Ascending aorta (tissue), 2 donors: ENCODE data around the gene LAMA4. TPM values are rescaled to one million over a fixed set of nuclear protein-coding genes. Genes with fewer than 3 reads are reported as not detected.

Experiments
- DNase-seq, 2 donors: peaks; one replicate each; pipeline ENCODE4 v3.0.0-alpha.2; 2019; ENCODE audit warnings: low spot score in 2 of 2
- H3K27ac ChIP-seq, 2 donors: fragments of 200-600 bp; sonication (generic); one replicate each; pipeline ENCODE4 v1.5.1; 2016 to 2017; ENCODE audit warnings: mild to moderate bottlenecking in 1 of 2
- H3K27me3 ChIP-seq: fragments of 200-600 bp; sonication (generic); one replicate; pipeline ENCODE4 v1.5.1; 2017
- H3K36me3 ChIP-seq, 2 donors: fragments of 200-600 bp; sonication (generic); one replicate each; pipeline ENCODE4 v1.5.1; 2016
- H3K4me1 ChIP-seq, 2 donors: fragments of 200-600 bp; sonication (generic); one replicate each; pipeline ENCODE4 v1.5.1; 2016 to 2017; ENCODE audit warnings: mild to moderate bottlenecking in 1 of 2
- H3K4me3 ChIP-seq, 2 donors: fragments of 200-600 bp; sonication (generic); one replicate each; pipeline ENCODE4 v1.5.1; 2016 to 2017; ENCODE audit warnings: mild to moderate bottlenecking in 1 of 2
- H3K9me3 ChIP-seq, 2 donors: fragments of 200-600 bp; sonication (generic); one replicate each; pipeline ENCODE4 v1.5.1; 2016
- CTCF ChIP-seq, 3 experiments: fragments of 200-600 bp in 2 of 3; fragments of 450-650 bp in 1 of 3; sonication (generic) in 2 of 3; IDR thresholded peaks; one replicate each; pipeline ENCODE4 v1.5.1; 2016 to 2019; ENCODE audit warnings: antibody characterized with exemption in 3 of 3, mild to moderate bottlenecking in 1 of 3, moderate library complexity in 1 of 3
- intact Hi-C: fragments of 100-400 bp; cut with DNase I; formaldehyde crosslinking; loops from one replicate; pipeline ENCODE4 v1.15.1; 2023
- total RNA-seq: library from RNA; depleted of rRNA; stranded (reverse); fragments of >200 nt; gene quantifications from one replicate; pipeline ENCODE4 v1.1.0, GENCODE V29; 2016

LAMA4 gene
- total RNA-seq, 1 donor from 2014 or later: 49.0 TPM

- DNase-seq: no peak
- Histone ChIP-seq H3K4me1 (no peaks in the 10 kb centered on the region), H3K27ac (no peak overlapping the region), H3K36me3 (no peaks in the 10 kb centered on the region), H3K27me3 (no peaks in the 10 kb centered on the region), H3K9me3 (no peaks in the 10 kb centered on the region), H3K4me3 (no peak overlapping the region)
- intact Hi-C loops: no loop called here
- TF ChIP-seq CTCF (IDR thresholded peaks at IDR 0.05): no peak
Measured at GRCh38 chr6:112270756-112271155, 16.4 kb upstream of the LAMA4 start.

- TF ChIP-seq CTCF (IDR thresholded peaks at IDR 0.05): no peak
- Histone ChIP-seq H3K9me3 (no peaks in the 10 kb centered on the region), H3K27ac (no peak overlapping the region), H3K4me3 (no peak overlapping the region), H3K4me1 (no peaks in the 10 kb centered on the region), H3K27me3 (no peaks in the 10 kb centered on the region), H3K36me3 (no peaks in the 10 kb centered on the region)
- intact Hi-C loops: no loop called here
- DNase-seq: no peak
Measured at GRCh38 chr6:112269979-112270566, 15.7 kb upstream of the LAMA4 start.

DNA sequence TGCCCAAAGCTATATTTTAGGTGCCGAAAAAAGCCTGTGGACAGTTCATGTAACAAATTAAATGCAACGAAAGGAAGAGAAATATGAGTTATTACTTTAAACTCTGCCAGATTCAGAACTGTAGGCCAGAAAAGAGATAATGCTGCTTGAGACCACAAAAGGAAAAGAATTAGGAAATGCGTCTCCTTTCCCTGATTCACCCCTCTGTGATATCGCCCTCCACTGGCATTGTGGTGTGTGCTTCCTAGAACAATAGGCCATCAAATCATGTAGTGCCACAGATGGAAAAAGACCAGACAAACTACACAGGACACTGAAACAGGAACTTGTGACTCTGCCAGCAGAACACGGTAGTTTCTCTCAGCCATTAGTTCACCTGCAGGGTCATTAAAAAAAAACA is 14.7 kb upstream of the LAMA4 start:
- intact Hi-C loops: no loop called here
- Histone ChIP-seq H3K27ac (peak overlapping the region in 1 of 2 donors; percentile 1), H3K36me3 (no peaks in the 10 kb centered on the region), H3K4me1 (no peaks in the 10 kb centered on the region), H3K9me3 (no peaks in the 10 kb centered on the region), H3K4me3 (no peak overlapping the region), H3K27me3 (no peaks in the 10 kb centered on the region)
- peak in 1 of 3 experiments; percentile 17 for TF ChIP-seq CTCF (IDR thresholded peaks at IDR 0.05)
- DNase-seq: no peak

- H3K4me1 ChIP-seq: no peaks in the 10 kb centered on the region
- peak overlapping the region in 1 of 2 donors; percentile 1 for H3K27ac ChIP-seq
- H3K36me3 ChIP-seq: no peaks in the 10 kb centered on the region
- no peaks in the 10 kb centered on the region for H3K27me3 ChIP-seq
- no peak overlapping the region for H3K4me3 ChIP-seq
- TF ChIP-seq CTCF (IDR thresholded peaks at IDR 0.05): no peak
- DNase-seq: no peak
- no peaks in the 10 kb centered on the region for H3K9me3 ChIP-seq
- intact Hi-C loops: no loop called here
Measured at GRCh38 chr6:112268654-112269053, 14.3 kb upstream of the LAMA4 start.

- Histone ChIP-seq H3K27ac (no peak overlapping the region), H3K4me1 (no peaks in the 10 kb centered on the region), H3K4me3 (no peak overlapping the region), H3K9me3 (no peaks in the 10 kb centered on the region), H3K27me3 (no peaks in the 10 kb centered on the region), H3K36me3 (no peaks in the 10 kb centered on the region)
- no peak for DNase-seq
- no peak for TF ChIP-seq CTCF (IDR thresholded peaks at IDR 0.05)
- intact Hi-C loops: no loop called here
Measured at GRCh38 chr6:112268019-112268418, 13.7 kb upstream of the LAMA4 start.

DNA sequence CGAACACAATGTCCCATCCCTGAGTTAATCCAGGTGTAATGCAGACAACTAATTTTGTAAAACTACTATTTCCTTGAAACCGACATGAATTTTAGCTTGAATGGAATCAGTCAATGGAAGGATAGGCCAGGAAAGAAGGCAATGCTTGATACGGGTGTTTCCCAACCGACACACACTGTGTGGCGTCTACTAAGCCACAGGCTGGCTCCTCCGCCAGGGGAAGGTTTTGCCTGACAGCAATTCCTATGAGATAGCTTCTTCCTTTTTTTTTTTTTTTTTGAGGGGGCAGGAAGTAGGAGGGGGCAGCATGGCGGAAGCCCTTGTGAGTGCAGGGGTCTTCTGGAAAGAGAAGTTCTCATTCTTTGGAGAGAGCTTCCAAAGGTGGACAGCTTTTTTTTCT is 12.0 kb upstream of the LAMA4 start:
- intact Hi-C loops: no loop called here
- H3K4me3 ChIP-seq: no peak overlapping the region
- H3K27ac ChIP-seq: no peak overlapping the region
- no peaks in the 10 kb centered on the region for H3K27me3 ChIP-seq
- no peak for TF ChIP-seq CTCF (IDR thresholded peaks at IDR 0.05)
- no peaks in the 10 kb centered on the region for H3K4me1 ChIP-seq
- DNase-seq: no peak
- no peaks in the 10 kb centered on the region for H3K9me3 ChIP-seq
- H3K36me3 ChIP-seq: no peaks in the 10 kb centered on the region
